ENCODE data around the gene HBA1. TPM values are rescaled to one million over a fixed set of nuclear protein-coding genes. Genes with fewer than 3 reads are reported as not detected.
"Not testable (repeated sequence)": the region's sequence is repeated elsewhere in the genome, so short reads cannot be mapped to it uniquely, and the experiment has no call there.

The HBA1 gene
- total RNA-seq, 1 experiment from 2014 or later, result 3.4 TPM

- Mint-ChIP-seq H3K27ac (no peak within 1 kb of the TSS), H3K4me1 (peaks cover 4% of the 10 kb centered on the region; the same call in 1 of the 2 replicates), H3K4me3 (peak within 1 kb of the TSS; percentile 53), H3K36me3 (no peaks in the 10 kb centered on the region), H3K9me3 (0 out of 2 replicates have a peak, but pooled peaks cover 3% of the 10 kb centered on the region), H3K27me3 (ENCODE audit: low read depth) (peaks cover 85% of the 10 kb centered on the region)
- POLR2A ChIA-PET, result no interaction called here
- TF ChIP-seq SP1 (CRISPR knock-in tag; conservative IDR thresholded peaks at IDR 0.05) (no peak), ZNF532 (CRISPR knock-in tag; IDR thresholded peaks at IDR 0.05; ENCODE audit: borderline replicate concordance) (no peak), ZBTB43 (CRISPR knock-in tag; IDR thresholded peaks at IDR 0.05) (no peak), GTF2I (CRISPR knock-in tag; conservative IDR thresholded peaks at IDR 0.05) (no peak), NFYB (CRISPR knock-in tag; conservative IDR thresholded peaks at IDR 0.05; ENCODE audit: low read depth) (no peak), E2F4 (CRISPR knock-in tag; IDR thresholded peaks at IDR 0.05; ENCODE audit: borderline replicate concordance, low read depth) (no peak), USF2 (CRISPR knock-in tag; IDR thresholded peaks at IDR 0.05) (no peak), E2F1 (CRISPR knock-in tag; IDR thresholded peaks at IDR 0.05) (no peak), ZNF317 (CRISPR knock-in tag; IDR thresholded peaks at IDR 0.05; ENCODE audit: borderline replicate concordance, low read depth) (no peak), ZNF219 (CRISPR knock-in tag; IDR thresholded peaks at IDR 0.05; ENCODE audit: borderline replicate concordance) (no peak), GRHL2 (CRISPR knock-in tag; IDR thresholded peaks at IDR 0.05; ENCODE audit: insufficient replicate concordance, severe bottlenecking) (no peak)
- ATAC-seq (no peak), DNase-seq (ENCODE audit: low spot score) (no peak)
- CTCF ChIA-PET, result interaction anchor here (0.8 kb wide), 1 partner anchor 45 kb away, joined by 3 read pairs; no protein-coding TSS in a partner anchor
Measured at GRCh38 chr16:152141-153128, 24.0 kb upstream of the HBA1 start, which contains the start of gene HBZ. HBZ (plus strand) TSS chr16:152644; CDS start chr16:152910, 266 bp downstream.

- DNase-seq (ENCODE audit: low spot score); POLR2A ChIA-PET; H3K36me3 Mint-ChIP-seq; H3K4me1 Mint-ChIP-seq; H3K9me3 Mint-ChIP-seq; H3K27ac Mint-ChIP-seq; CTCF ChIA-PET: not testable (repeated sequence)
- ATAC-seq, result peak; percentile 44
- Mint-ChIP-seq H3K4me3 (peak overlapping the region; percentile 53), H3K27me3 (ENCODE audit: low read depth) (peaks cover 90% of the 10 kb centered on the region)
Measured at GRCh38 chr16:153129-153521, 23.4 kb upstream of the HBA1 start.

- H3K4me3 Mint-ChIP-seq; H3K4me1 Mint-ChIP-seq; POLR2A ChIA-PET; DNase-seq (ENCODE audit: low spot score); H3K9me3 Mint-ChIP-seq; H3K27ac Mint-ChIP-seq; H3K36me3 Mint-ChIP-seq: not testable (repeated sequence)
- peaks cover 89% of the 10 kb centered on the region for H3K27me3 Mint-ChIP-seq (ENCODE audit: low read depth)
- ATAC-seq, result peak; percentile 49
- CTCF ChIA-PET, result interaction anchor here (0.9 to 2.3 kb wide), 2 partner anchors 27 to 46 kb away, joined by 4 to 8 read pairs; partner anchors contain the start of gene HBQ1
Measured at GRCh38 chr16:153550-154216, 22.8 kb upstream of the HBA1 start.

Data from WTC11 (cell line).